GM08714 (cell line): ENCODE results near the gene PTTG2.
"Not testable (repeated sequence)": the region's sequence is repeated elsewhere in the genome, so short reads cannot be mapped to it uniquely, and the experiment has no call there.

Experiments used
- H3K4me3 ChIP-seq: fragments of 200-500 bp; sonication (Bioruptor generic); 2 replicates; pipeline ENCODE4 v1.5.1; 2014; ENCODE audit warnings: mild to moderate bottlenecking, low read length, inconsistent platforms
- ZNF274 ChIP-seq: IDR thresholded peaks from 2 replicates; pipeline ENCODE4 v1.6.1; 2012; ENCODE audit warnings: mild to moderate bottlenecking, low read depth, low read length

The PTTG2 gene

DNA sequence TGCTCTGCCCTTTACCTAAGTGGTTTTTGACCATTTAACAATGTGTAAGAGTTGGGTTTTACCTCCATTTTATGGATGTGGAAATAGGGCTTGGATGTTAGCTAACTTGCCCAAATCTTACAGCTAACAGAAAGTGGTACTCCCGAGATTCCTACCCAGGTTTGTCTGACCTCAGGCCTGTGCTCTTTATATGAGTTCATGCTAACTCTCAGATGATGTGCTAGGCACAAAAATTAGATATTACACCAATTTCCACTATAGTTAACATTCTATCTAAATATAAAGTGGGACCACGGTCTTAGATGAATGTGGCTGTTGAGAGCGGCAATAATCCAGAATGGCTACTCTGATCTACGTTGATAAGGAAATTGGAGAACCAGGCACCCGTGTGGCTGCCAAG, at the start of gene PTTG2:
TSS of gene PTTG2 (plus strand) at position 301 of the 400 bp plus-strand sequence. CDS start at position 338, 37 bp downstream.
- TF ChIP-seq ZNF274 = no peak
- H3K4me3 ChIP-seq = no peak within 1 kb of the TSS

DNA sequence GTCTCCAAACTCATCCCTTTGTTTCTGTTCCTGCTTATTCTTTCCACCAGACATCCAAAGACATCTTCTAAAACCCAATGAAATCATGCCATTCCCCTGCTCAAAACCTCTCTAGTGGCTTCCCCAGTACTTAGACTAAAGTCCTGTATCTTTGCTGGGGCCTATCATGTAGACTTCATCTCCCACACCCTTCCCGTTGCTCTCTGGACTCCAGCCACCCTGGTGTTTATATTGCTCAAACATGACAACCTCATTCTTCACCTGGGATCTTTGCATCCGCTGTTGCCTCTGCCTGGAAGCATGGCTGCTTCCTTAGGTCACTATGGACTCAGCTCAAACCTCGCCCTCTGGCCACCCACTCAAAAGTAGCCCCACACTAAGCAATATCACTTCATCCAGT, 45.7 kb upstream of the PTTG2 start:
- H3K4me3 ChIP-seq = no peak overlapping the region
- no peak for TF ChIP-seq ZNF274

DNA sequence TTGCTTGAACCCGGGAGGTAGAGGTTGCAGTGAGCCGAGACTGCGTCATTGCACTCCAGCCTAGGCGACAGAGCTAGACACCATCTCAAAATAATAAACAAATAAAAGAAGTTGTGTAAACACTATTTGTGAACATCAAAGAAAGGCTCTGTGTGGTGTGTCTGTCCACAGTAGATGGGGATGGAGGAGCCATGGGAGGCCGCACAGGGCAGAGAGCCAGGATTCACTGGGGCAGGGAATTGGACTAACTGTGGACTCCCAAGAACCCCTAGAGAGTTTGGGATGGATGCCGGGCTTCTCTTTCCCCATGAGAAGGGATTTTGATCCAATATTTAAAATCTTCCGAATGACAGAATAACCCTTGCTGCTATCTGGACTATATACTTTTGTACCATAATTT, 42.8 kb upstream of the PTTG2 start:
- TF ChIP-seq ZNF274 = no peak
- no peak overlapping the region for H3K4me3 ChIP-seq

DNA sequence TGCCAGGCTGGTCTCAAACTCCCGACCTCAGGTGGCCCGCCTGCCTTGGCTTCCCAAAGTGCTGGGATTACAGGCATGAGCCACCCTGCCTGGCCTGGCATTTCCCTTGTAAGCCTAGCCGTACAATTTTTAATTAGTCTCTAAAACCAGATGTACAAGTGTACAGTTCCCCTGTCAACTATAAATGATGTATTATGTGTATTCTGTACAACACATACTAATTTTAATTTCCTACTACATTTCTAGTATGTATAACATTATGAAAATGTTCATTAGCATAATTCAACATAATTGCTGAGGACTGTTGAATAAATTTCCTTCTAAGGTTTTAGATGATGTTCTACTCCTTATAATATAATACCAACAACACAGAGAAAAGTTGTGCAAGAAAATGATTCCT, 41.5 kb upstream of the PTTG2 start:
- no peak overlapping the region for H3K4me3 ChIP-seq
- no peak for TF ChIP-seq ZNF274

DNA sequence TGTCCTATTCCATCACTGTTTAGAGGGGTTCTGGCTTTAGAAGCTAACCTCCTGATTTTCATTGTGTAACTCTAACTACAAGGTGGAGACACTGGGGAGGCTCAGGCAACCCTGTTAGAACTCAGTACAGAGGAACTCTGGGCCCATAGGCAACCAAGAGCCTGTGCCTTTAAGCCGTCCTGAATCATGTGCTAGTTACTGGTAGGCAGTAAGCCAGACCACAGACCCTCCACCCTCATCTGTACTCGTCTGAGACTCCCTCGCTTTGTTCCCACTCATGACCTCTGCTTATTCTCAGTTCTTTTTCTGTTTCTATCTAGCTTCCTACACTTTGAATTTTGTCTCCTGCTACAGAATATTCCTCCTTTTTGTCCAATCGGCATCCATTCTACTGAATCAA, 37.9 kb upstream of the PTTG2 start:
- TF ChIP-seq ZNF274 = no peak
- no peak overlapping the region for H3K4me3 ChIP-seq

DNA sequence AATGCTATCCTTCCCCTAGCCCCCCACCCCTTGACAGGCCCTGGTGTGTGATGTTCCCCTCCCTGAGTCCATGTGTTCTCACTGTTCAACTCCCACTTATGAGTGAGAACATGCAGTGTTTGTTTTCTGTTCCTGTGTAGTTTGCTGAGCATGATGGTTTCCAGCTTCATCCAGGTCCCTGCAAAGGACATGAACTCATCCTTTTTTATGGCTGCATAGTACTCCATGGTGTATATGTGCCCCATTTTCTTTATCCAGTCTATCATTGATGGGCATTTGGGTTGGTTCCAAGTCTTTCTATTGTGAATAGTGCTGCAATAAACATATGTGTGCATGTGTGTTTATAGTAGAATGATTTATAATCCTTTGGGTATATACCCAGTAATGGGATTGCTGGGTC, 37.1 kb upstream of the PTTG2 start:
- H3K4me3 ChIP-seq = not testable (repeated sequence)

DNA sequence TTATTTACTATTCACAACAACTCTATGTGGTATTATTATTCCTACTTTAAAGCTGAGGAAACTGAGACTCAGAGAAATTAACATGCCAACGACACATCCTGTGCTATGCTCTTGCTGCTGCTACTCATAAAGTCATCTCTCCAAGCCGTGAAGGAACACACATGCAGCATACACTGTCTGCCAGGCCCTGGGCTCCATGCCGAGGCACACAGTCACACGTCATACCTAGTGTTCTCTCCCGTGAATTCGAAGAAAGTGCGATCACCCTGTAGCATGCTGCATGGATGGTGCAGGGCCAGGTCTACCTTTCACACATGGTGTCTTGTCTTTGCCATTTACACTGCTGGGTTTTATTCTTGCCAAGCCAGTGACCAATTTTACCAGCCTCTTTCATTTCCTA, 35.3 kb upstream of the PTTG2 start:
- no peak for TF ChIP-seq ZNF274
- no peak overlapping the region for H3K4me3 ChIP-seq

DNA sequence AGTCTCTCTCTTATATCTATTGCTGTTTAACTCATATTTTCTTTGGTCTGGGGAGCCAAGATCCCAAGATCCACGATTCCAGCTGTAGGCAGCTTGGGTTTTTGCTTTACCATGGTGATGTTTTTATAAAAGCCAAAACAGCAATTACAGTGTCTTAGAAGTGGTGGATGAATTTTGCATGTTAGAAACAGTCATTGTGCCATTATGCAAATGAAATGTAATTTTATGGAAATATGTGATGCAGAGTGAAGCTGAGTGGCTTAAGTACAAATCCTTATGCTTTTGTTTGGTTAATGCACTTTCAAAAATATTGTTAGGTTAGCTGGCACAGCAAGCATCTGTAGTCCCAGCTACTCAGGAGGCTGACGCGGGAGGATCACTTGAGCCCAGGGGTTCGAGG, 32.8 kb upstream of the PTTG2 start:
- H3K4me3 ChIP-seq = no peak overlapping the region
- TF ChIP-seq ZNF274 = no peak

DNA sequence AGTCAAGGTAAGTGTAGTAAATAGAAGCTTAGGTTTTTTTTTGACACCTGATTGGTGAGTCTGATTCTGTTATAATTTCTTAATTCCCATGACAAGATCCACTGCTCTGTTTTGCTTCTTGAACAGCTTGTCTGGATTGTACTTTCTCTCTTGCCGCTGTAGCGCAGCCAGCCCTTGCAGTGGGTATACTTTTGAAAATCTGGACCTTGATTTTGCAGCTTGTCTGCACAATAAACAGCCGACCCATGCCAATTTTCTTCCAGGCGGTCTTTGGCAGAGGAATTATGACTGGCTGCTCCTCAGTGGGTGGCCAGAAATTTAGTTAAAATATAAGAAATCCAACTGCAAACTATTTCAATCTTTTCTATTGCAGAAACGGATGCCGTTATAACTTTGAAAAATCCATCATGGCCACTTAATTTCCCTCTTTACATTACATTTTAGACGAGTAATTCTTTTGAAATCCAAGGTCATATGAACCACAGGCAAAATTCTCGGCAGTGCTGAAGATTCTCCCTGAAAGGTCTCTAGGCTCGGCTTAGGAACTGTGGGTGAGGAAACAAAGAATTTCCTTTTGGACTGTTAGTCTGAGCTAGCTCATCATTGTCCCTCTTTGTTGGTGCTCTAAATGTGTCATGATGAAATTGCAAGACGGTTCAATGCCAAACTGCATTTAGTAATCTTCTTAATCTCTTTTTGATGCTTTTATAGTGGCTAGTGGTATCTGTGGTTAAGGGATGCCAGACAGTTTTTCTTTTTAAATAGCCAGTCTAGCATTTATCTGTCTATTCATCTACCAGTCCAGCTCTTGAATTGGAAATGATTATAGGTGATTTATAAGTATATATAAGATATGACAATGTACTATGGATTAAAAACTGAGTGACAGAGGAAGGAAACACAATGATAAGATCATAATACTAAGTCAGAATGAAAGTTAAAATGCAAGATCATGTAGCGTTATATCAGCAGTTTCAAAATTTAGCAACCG, 31.5 kb upstream of the PTTG2 start:
- no peak overlapping the region for H3K4me3 ChIP-seq
- no peak for TF ChIP-seq ZNF274

DNA sequence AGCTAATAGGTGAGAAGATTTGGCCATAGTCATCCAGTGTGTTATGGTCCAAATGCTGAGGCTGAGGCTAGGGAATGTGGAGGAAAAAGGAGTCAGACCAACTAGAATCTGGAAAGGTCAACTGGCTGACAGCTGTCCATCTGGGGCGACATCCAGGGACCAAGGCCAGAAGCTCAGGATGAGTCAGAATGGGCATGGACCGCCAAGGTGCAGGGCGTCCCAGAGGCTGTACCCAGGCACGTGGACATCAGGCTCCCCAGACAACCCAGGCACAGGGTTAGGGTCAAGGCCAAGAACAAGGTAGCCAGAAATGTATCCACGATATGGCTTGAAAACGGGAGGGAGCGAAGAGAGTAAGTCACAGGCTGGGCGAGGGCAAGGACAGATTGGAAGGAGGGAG, 26.1 kb upstream of the PTTG2 start:
- H3K4me3 ChIP-seq = no peak overlapping the region
- no peak for TF ChIP-seq ZNF274

DNA sequence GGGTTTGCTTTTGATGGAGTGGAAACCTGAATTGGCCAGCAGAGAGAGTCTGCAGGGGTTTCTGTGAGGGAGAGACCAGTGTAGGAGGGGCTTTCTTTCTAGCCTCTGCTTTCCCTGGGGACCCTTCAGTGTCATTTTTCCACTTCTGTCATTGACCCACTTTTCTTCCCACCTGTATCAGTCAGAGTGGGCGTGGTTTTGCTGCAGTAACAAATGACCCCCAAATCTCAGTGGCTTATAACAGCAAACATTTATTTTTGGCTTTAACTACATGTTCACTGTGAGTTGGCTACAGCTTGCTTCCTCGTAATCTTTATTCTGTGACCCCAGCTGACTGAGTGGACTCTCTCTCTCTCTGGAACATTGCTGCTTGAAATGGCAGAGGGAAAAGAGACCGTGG, 25.6 kb upstream of the PTTG2 start:
- no peak for TF ChIP-seq ZNF274
- H3K4me3 ChIP-seq = no peak overlapping the region

DNA sequence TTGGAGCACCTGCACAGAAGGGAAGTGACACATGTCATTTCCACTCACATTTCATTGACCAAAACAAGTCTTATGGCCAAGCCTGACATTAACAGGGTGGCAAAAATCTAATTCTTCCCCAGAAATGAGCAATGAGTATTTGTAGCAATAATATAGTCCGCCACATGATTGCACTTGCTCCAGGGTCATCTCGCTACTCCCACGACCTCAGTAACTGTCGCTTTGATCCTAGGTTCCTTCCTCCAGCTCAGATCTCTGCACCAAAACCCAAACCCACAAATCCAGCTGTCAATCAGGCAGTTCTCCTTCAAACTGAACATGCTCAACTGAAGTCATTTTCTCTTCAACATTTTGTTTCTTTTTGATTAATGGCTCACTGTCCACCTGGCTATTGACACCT, 25.2 kb upstream of the PTTG2 start:
- no peak for TF ChIP-seq ZNF274
- H3K4me3 ChIP-seq = no peak overlapping the region

DNA sequence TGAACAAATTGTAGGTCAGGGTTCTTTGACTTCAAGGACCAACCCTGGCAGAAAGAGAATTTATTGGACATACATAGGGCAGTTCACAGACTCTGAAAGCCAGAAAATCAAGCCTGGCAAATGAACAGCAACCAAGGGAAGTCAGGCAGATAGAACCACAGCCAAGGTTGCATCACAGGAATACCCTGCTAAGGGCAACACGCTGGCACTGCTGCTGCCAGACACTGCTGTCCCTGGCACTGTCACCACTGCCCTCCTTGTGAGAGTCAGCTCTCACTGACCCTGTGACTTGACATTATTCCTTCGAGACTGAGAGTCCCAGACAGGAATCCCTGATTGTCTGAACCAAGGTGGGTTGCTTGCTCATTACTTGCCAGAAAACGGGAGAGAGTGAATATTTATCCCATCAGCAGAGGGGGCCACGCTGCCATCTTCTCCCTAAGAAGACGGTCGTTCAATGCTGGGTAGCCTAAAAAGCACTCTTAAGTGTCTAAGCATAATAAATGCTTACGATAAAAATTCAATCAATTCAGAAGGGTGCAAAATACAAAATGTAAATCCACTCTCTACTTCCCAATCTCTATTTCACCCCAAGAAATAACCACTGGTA, 23.2 kb upstream of the PTTG2 start:
- no peak for TF ChIP-seq ZNF274
- H3K4me3 ChIP-seq = no peak overlapping the region

DNA sequence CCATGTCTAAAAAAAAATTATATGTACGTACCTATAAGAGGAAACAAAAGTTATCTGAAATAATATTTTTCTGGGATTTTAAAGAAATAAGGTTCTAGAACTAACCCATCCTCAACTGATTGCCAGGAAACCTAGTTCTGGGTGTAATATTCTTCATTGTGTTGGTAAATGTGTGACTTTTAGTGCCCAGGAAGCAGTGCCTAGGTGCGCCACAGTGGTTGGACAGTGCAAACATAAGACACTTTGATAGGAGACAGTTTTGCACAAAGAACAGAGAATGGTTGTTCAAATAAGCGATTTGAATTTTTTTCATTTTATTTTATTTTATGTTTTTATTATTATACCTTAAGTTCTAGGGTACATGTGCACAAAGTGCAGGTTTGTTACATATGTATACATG, 22.0 kb upstream of the PTTG2 start:
- TF ChIP-seq ZNF274 = no peak
- H3K4me3 ChIP-seq = no peak overlapping the region

DNA sequence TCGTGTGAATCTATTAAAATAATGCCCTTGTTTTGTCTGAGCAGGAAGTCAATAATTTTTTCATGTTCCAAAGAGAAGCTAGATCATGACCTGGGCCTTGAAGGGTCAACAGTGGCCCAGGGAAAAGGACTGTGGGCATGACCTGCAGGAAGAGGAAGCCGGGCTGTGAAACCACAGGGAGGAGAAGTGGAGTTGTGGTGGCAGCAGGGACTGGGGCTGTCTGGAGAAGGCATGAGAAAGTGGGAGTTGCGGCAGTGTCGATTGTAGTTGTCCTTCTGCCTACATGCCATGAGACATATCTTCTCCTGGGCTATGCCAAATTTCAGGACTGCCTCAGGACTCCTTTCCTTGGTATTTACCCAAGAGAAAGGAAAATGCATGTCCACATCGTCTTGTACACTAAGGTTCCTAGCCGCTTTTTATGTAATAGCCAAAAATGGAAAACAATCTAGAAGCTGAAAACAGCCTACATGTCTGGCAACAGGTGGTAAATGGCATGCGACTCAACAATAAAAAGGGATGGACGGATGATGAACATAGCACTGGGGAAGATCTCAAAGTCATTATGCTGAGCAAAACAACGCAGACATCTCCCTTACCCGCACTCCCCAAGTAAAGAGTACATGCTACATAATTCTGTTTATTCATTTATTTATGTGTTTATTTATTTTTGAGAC, 13.6 kb upstream of the PTTG2 start:
- TF ChIP-seq ZNF274 = no peak
- no peak overlapping the region for H3K4me3 ChIP-seq

DNA sequence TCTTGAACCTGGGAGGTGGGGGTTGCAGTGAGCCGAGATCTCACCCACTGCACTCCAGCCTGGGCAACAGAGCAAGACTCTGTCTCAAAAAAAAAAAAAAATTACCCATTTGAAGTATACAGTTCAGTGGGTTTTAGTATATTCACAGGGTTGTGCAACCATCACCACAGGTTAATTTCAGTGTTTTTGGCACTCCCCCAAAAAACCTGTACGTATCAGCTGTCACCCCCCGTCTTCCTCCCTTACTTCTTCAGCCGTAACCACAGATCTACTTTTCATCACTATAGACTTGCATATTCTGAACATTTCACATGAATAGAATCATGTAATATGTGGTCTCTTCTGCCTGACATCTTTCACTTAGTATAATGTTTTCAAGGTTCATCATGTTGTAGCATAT, 11.7 kb upstream of the PTTG2 start:
- no peak overlapping the region for H3K4me3 ChIP-seq
- no peak for TF ChIP-seq ZNF274
